H1 (cell line): ENCODE results near the gene CACNA1B. TPM values are rescaled to one million over a fixed set of nuclear protein-coding genes. Genes with fewer than 3 reads are reported as not detected.

Experiments used
- RBBP5 ChIP-seq: IDR thresholded peaks from 2 replicates; pipeline ENCODE4 v1.7.1; 2012; ENCODE audit warnings: low read depth, mild to moderate bottlenecking, inconsistent platforms, low read length, moderate library complexity, borderline replicate concordance
- SIN3A ChIP-seq, 2 experiments: IDR thresholded peaks in 1 of 2; conservative IDR thresholded peaks in 1 of 2; 2 replicates each; pipeline ENCODE4 v1.6.1; 2011 to 2012; ENCODE audit warnings: low read length in 2 of 2, improper control_type of control experiment in 1 of 2, low read depth in 1 of 2, mild to moderate bottlenecking in 1 of 2
- TEAD4 ChIP-seq: IDR thresholded peaks from 2 replicates; pipeline ENCODE4 v1.6.1; 2012; ENCODE audit warnings: low read depth, low read length, inconsistent platforms, mixed read lengths
- polyA plus RNA-seq, 7 experiments: library from polyadenylated mRNA; depleted of rRNA in 3 of 7; stranded (reverse) in 5 of 7; unstranded in 2 of 7; fragments of >200 nt in 5 of 7; fragments of 200-250 nt in 2 of 7; gene quantifications; 1 replicate in 5 of 7; 2 replicates in 1 of 7; 4 replicates in 1 of 7; pipeline versions ENCODE4 v1.2.1 to v1.2.3, GENCODE V29; 2011 to 2013; ENCODE audit warnings: missing spikeins in 2 of 7, mixed read lengths in 2 of 7
- total RNA-seq: library from RNA; stranded (reverse); fragmentation: NEBNext Ultra II Directional; extraction: Animal tissue kit (Norgen Biotek cat#: 25700); gene quantifications from 2 replicates; pipeline ENCODE4 v1.2.1, GENCODE V29; 2021
- TF ChIP-seq, protein P1 (sequence below): fragments of 300-600 bp; sonication (generic); IDR thresholded peaks from 2 replicates; pipeline ENCODE4 v1.7.1; 2012; ENCODE audit warnings: low read length, moderate library complexity, mild to moderate bottlenecking, inconsistent platforms; ENCODE audit not compliant: insufficient replicate concordance

CACNA1B gene
- total and polyA plus RNA-seq, 2 of the 8 experiments (the other 6 are each of a cell fraction or from before 2014, with no cell fraction given): 1.5 to 5.7 TPM

GRCh38 chr9:137853392-137853995, 24.1 kb upstream of the CACNA1B start (continued):
- TF ChIP-seq, protein P1, sequence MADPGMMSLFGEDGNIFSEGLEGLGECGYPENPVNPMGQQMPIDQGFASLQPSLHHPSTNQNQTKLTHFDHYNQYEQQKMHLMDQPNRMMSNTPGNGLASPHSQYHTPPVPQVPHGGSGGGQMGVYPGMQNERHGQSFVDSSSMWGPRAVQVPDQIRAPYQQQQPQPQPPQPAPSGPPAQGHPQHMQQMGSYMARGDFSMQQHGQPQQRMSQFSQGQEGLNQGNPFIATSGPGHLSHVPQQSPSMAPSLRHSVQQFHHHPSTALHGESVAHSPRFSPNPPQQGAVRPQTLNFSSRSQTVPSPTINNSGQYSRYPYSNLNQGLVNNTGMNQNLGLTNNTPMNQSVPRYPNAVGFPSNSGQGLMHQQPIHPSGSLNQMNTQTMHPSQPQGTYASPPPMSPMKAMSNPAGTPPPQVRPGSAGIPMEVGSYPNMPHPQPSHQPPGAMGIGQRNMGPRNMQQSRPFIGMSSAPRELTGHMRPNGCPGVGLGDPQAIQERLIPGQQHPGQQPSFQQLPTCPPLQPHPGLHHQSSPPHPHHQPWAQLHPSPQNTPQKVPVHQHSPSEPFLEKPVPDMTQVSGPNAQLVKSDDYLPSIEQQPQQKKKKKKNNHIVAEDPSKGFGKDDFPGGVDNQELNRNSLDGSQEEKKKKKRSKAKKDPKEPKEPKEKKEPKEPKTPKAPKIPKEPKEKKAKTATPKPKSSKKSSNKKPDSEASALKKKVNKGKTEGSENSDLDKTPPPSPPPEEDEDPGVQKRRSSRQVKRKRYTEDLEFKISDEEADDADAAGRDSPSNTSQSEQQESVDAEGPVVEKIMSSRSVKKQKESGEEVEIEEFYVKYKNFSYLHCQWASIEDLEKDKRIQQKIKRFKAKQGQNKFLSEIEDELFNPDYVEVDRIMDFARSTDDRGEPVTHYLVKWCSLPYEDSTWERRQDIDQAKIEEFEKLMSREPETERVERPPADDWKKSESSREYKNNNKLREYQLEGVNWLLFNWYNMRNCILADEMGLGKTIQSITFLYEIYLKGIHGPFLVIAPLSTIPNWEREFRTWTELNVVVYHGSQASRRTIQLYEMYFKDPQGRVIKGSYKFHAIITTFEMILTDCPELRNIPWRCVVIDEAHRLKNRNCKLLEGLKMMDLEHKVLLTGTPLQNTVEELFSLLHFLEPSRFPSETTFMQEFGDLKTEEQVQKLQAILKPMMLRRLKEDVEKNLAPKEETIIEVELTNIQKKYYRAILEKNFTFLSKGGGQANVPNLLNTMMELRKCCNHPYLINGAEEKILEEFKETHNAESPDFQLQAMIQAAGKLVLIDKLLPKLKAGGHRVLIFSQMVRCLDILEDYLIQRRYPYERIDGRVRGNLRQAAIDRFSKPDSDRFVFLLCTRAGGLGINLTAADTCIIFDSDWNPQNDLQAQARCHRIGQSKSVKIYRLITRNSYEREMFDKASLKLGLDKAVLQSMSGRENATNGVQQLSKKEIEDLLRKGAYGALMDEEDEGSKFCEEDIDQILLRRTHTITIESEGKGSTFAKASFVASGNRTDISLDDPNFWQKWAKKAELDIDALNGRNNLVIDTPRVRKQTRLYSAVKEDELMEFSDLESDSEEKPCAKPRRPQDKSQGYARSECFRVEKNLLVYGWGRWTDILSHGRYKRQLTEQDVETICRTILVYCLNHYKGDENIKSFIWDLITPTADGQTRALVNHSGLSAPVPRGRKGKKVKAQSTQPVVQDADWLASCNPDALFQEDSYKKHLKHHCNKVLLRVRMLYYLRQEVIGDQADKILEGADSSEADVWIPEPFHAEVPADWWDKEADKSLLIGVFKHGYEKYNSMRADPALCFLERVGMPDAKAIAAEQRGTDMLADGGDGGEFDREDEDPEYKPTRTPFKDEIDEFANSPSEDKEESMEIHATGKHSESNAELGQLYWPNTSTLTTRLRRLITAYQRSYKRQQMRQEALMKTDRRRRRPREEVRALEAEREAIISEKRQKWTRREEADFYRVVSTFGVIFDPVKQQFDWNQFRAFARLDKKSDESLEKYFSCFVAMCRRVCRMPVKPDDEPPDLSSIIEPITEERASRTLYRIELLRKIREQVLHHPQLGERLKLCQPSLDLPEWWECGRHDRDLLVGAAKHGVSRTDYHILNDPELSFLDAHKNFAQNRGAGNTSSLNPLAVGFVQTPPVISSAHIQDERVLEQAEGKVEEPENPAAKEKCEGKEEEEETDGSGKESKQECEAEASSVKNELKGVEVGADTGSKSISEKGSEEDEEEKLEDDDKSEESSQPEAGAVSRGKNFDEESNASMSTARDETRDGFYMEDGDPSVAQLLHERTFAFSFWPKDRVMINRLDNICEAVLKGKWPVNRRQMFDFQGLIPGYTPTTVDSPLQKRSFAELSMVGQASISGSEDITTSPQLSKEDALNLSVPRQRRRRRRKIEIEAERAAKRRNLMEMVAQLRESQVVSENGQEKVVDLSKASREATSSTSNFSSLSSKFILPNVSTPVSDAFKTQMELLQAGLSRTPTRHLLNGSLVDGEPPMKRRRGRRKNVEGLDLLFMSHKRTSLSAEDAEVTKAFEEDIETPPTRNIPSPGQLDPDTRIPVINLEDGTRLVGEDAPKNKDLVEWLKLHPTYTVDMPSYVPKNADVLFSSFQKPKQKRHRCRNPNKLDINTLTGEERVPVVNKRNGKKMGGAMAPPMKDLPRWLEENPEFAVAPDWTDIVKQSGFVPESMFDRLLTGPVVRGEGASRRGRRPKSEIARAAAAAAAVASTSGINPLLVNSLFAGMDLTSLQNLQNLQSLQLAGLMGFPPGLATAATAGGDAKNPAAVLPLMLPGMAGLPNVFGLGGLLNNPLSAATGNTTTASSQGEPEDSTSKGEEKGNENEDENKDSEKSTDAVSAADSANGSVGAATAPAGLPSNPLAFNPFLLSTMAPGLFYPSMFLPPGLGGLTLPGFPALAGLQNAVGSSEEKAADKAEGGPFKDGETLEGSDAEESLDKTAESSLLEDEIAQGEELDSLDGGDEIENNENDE: no peak
- TF ChIP-seq TEAD4 (no peak), SIN3A (conservative IDR thresholded peaks at IDR 0.05 in 1 of 2, IDR thresholded peaks at IDR 0.05 in 1 of 2; ENCODE audit: low read depth in 1 of 2, low read length in 2 of 2) (no peak), RBBP5 (no peak)
